Endothelial cell of umbilical vein (primary cell): ENCODE data around the gene S100Z. TPM values are rescaled to one million over a fixed set of nuclear protein-coding genes. Genes with fewer than 3 reads are reported as not detected.

Experiments
- BruUV-seq: library from RNA; stranded (reverse); fragments of 400-500 nt; replicated peaks from 2 replicates; lab custom pipeline; 2021; lab: Mats Ljungman, UMichigan
- CTCF ChIA-PET: fragments of 300-600, 350-600 bp; sonication (Branson Sonifier 250); formaldehyde crosslinking; loops from one replicate; lab custom pipeline; 2021; ENCODE audit warnings: antibody characterized with exemption, inconsistent platforms; lab: Charles Lee
- POLR2A ChIA-PET: fragments of 300-600, 350-600 bp; sonication (Branson Sonifier 250); formaldehyde crosslinking; loops from one replicate; lab custom pipeline; 2021; ENCODE audit warnings: antibody characterized with exemption, inconsistent platforms; lab: Charles Lee
- DNase-seq: peaks from one replicate; pipeline ENCODE4 v3.0.0-alpha.2; 2011; ENCODE audit warnings: low read depth, low spot score
- FAIRE-seq: peaks from 2 replicates; lab custom pipeline; 2011; peaks lifted over from hg19 to GRCh38; lab: Jason Lieb, UNC
- H2AFZ ChIP-seq: 2 replicates; pipeline ENCODE4 v1.6.0; 2012; ENCODE audit warnings: low read depth, low read length, control low read depth, inconsistent platforms
- H3K27ac ChIP-seq: 2 replicates; pipeline ENCODE4 v1.5.1; 2011; ENCODE audit warnings: low read depth, mild to moderate bottlenecking, control low read depth, low read length, moderate library complexity; ENCODE audit not compliant: insufficient read depth
- H3K27me3 ChIP-seq, 2 experiments: 2 replicates each; pipeline versions ENCODE4 v1.6.0 to v1.6.1; 2011; ENCODE audit warnings: low read length in 2 of 2, mixed read lengths in 1 of 2; ENCODE audit not compliant: control insufficient read depth in 2 of 2, insufficient read depth in 2 of 2
- H3K36me3 ChIP-seq, 2 experiments: 2 replicates in 1 of 2; 3 replicates in 1 of 2; pipeline ENCODE4 v1.5.1; 2011; ENCODE audit warnings: low read length in 2 of 2, mild to moderate bottlenecking in 1 of 2, moderate library complexity in 1 of 2; ENCODE audit not compliant: control insufficient read depth in 2 of 2, insufficient read depth in 2 of 2; ENCODE audit errors: extremely low read depth in 1 of 2
- H3K4me1 ChIP-seq: 3 replicates; pipeline ENCODE4 v1.5.1; 2011; ENCODE audit warnings: mild to moderate bottlenecking, low read length; ENCODE audit not compliant: control insufficient read depth, insufficient read depth; ENCODE audit errors: extremely low read depth
- H3K4me2 ChIP-seq: 2 replicates; pipeline ENCODE4 v1.6.1; 2011; ENCODE audit warnings: low read length, control low read depth, mixed read lengths; ENCODE audit not compliant: insufficient read depth
- H3K4me3 ChIP-seq, 3 experiments: fragments of 200-600 bp in 1 of 3; sonication (generic), shearing (Covaris generic) in 1 of 3; replicated peaks in 1 of 3; 2 replicates each; pipeline ENCODE4 v1.5.1; 2011 to 2016; ENCODE audit warnings: control low read depth in 3 of 3, low read length in 3 of 3, mild to moderate bottlenecking in 2 of 3, inconsistent platforms in 1 of 3, low read depth in 1 of 3, moderate library complexity in 1 of 3; ENCODE audit not compliant: insufficient read depth in 1 of 3
- H3K79me2 ChIP-seq: 2 replicates; pipeline ENCODE4 v1.6.0; 2012; ENCODE audit warnings: low read length, inconsistent platforms; ENCODE audit not compliant: control insufficient read depth, insufficient read depth
- H3K9ac ChIP-seq: replicated peaks from 2 replicates; pipeline ENCODE3; 2011; ENCODE audit warnings: low read length, control low read depth; ENCODE audit not compliant: insufficient read depth; ENCODE audit errors: extremely low read depth
- H3K9me1 ChIP-seq: replicated peaks from 3 replicates; pipeline ENCODE4 v1.6.0; 2011; ENCODE audit warnings: mild to moderate bottlenecking, low read length; ENCODE audit not compliant: control insufficient read depth, insufficient read depth; ENCODE audit errors: extremely low read depth
- H3K9me3 ChIP-seq: replicated peaks from 2 replicates; pipeline ENCODE4 v1.5.1; 2012; ENCODE audit warnings: low read length, inconsistent platforms; ENCODE audit not compliant: control insufficient read depth, insufficient read depth
- H4K20me1 ChIP-seq: replicated peaks from 2 replicates; pipeline ENCODE3; 2011; ENCODE audit warnings: mild to moderate bottlenecking, low read length; ENCODE audit not compliant: control insufficient read depth, insufficient read depth; ENCODE audit errors: extremely low read depth
- CTCF ChIP-seq, 2 donors: IDR thresholded peaks; 1 replicate in 1 of 2; 2 replicates in 1 of 2; pipeline ENCODE4 v1.5.1; 2011; ENCODE audit warnings: low read length in 2 of 2, mild to moderate bottlenecking in 2 of 2, moderate library complexity in 2 of 2, control low read depth in 1 of 2, inconsistent platforms in 1 of 2, low read depth in 1 of 2; ENCODE audit not compliant: insufficient read depth in 1 of 2; ENCODE audit errors: extremely low read depth in 1 of 2
- EZH2 ChIP-seq: IDR thresholded peaks from 2 replicates; pipeline ENCODE4 v1.6.1; 2012; ENCODE audit warnings: borderline replicate concordance, low read depth, mild to moderate bottlenecking, moderate library complexity, low read length, inconsistent platforms; ENCODE audit not compliant: severe bottlenecking
- FOS ChIP-seq: IDR thresholded peaks from 2 replicates; pipeline ENCODE4 v1.6.1; 2011; ENCODE audit warnings: mild to moderate bottlenecking, low read length, moderate library complexity, borderline replicate concordance; ENCODE audit not compliant: insufficient read depth
- GATA2 ChIP-seq: IDR thresholded peaks from 2 replicates; pipeline ENCODE4 v1.7.0; 2011; ENCODE audit warnings: low read depth, mild to moderate bottlenecking, moderate library complexity, mixed read lengths, low read length; ENCODE audit not compliant: insufficient read length, insufficient read depth
- JUN ChIP-seq: IDR thresholded peaks from 2 replicates; pipeline ENCODE4 v1.6.1; 2011; ENCODE audit warnings: borderline replicate concordance, low read depth; ENCODE audit not compliant: insufficient read length, insufficient read depth
- MAX ChIP-seq: IDR thresholded peaks from 2 replicates; pipeline ENCODE4 v1.6.1; 2011; ENCODE audit not compliant: insufficient read depth, insufficient read length
- MYC ChIP-seq: IDR thresholded peaks from one replicate; pipeline ENCODE4 v1.6.1; 2011; ENCODE audit warnings: mild to moderate bottlenecking, low read depth, low read length
- POLR2A ChIP-seq: IDR thresholded peaks from 2 replicates; pipeline ENCODE4 v1.6.1; 2012; ENCODE audit warnings: low read depth, mild to moderate bottlenecking, control low read depth, low read length
- POLR2AphosphoS5 ChIP-seq: IDR thresholded peaks from 2 replicates; pipeline ENCODE4 v1.6.1; 2012; ENCODE audit warnings: low read depth, mild to moderate bottlenecking, control low read depth, low read length, moderate library complexity; ENCODE audit not compliant: insufficient read depth
- dilution Hi-C: fragments of 300-500 bp; cut with MboI; formaldehyde crosslinking; loops from one replicate; pipeline ENCODE4 v1.15.0; 2019; ENCODE audit warnings: low sequenced_read_pairs; ENCODE audit not compliant: extremely low pct_ligation_motif_present
- intact Hi-C: fragments of 100-400 bp; cut with micrococcal nuclease; formaldehyde crosslinking; loops from one replicate; pipeline ENCODE4 v1.10.0; 2022
- polyA plus RNA-seq, 4 experiments: library from polyadenylated mRNA; depleted of rRNA in 3 of 4; stranded (reverse) in 3 of 4; unstranded in 1 of 4; fragments of >200 nt; gene quantifications; 2 replicates each; pipeline versions ENCODE4 v1.2.1 to v1.2.3, GENCODE V29; 2011 to 2012; ENCODE audit warnings: missing spikeins in 1 of 4
- total RNA-seq: library from RNA; stranded (reverse); gene quantifications from 2 replicates; pipeline ENCODE4 v1.2.3, GENCODE V29; 2021

Gene S100Z
- total and polyA plus RNA-seq, 2 donors (not counting 3 experiments of a cell fraction or from before 2014, with no cell fraction given): not detected

GRCh38 chr5:76874088-76874581 is 24.3 kb downstream of the S100Z start:
- TF ChIP-seq POLR2A (no peak), CTCF (IDR thresholded peaks at IDR 0.05; ENCODE audit: extremely low read depth in 1 of 2, insufficient read depth in 1 of 2, low read depth in 1 of 2, low read length in 2 of 2) (no peak), MYC (no peak), FOS (no peak), MAX (no peak), POLR2AphosphoS5 (no peak), GATA2 (no peak), EZH2 (no peak), JUN (no peak)
- Histone ChIP-seq H4K20me1 (no peaks in the 10 kb centered on the region), H3K79me2 (no peaks in the 10 kb centered on the region), H3K4me1 (no peaks in the 10 kb centered on the region), H3K4me2 (no peak overlapping the region), H3K27ac (no peak overlapping the region), H3K4me3 (no peak overlapping the region), H3K36me3 (no peaks in the 10 kb centered on the region), H3K9me3 (no peaks in the 10 kb centered on the region), H3K9ac (no peak overlapping the region), H3K27me3 (peaks cover 2% of the 10 kb centered on the region in 2 experiments), H2AFZ (no peak overlapping the region), H3K9me1 (no peaks in the 10 kb centered on the region)
- FAIRE-seq: no peak
- CTCF ChIA-PET: no interaction called here
- POLR2A ChIA-PET: no interaction called here
- intact Hi-C loops: no loop called here
- no TSS peak for BruUV-seq
- dilution Hi-C loops: no loop called here
- no peak for DNase-seq
